HG02970 (cell line): ENCODE measurements around the gene CLIP2.
"Not testable (repeated sequence)": the region's sequence is repeated elsewhere in the genome, so short reads cannot be mapped to it uniquely, and the experiment has no call there.

ENCODE experiments used
- ATAC-seq: cut with Tn5 transposase; IDR thresholded peaks from one replicate; pipeline ENCODE4 v1.9.1; 2021; ENCODE audit warnings: mild to moderate bottlenecking, moderate library complexity, moderate number of reproducible peaks; ENCODE audit not compliant: unreplicated experiment, low FRiP score

The CLIP2 gene

DNA sequence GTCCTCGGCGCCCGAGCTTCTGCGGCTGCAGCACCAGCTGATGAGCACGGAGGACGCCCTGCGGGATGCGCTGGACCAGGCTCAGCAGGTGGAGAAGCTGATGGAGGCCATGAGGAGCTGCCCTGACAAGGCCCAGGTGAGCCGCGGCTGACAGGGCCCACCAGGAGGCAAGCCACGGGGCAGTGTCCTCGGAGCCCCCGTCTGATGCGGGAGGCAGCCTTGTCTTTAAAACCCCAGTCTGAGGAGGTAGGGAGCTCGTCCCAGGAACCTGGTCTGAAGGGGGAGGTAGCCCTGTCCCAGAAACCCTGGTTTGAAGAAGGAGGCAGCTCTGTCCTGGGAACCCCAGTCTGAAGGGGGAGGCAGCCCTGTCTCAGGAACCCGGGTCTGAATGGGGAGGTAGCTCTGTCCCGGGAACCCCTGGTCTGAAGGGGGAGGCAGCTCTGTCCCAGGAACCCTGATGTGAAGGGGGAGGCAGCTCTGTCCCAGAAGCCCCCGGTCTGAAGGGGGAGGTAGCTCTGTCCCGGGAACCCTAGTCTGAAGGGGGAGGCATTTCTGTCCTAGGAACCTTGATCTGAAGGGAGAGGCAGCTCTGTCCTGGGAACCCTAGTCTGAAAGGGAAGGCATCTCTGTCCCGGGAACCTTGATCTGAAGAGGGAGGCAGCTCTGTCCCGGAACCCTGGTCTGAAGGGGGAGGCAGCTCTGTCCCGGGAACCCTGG, 111.4 kb downstream of the CLIP2 start:
- no peak for ATAC-seq

DNA sequence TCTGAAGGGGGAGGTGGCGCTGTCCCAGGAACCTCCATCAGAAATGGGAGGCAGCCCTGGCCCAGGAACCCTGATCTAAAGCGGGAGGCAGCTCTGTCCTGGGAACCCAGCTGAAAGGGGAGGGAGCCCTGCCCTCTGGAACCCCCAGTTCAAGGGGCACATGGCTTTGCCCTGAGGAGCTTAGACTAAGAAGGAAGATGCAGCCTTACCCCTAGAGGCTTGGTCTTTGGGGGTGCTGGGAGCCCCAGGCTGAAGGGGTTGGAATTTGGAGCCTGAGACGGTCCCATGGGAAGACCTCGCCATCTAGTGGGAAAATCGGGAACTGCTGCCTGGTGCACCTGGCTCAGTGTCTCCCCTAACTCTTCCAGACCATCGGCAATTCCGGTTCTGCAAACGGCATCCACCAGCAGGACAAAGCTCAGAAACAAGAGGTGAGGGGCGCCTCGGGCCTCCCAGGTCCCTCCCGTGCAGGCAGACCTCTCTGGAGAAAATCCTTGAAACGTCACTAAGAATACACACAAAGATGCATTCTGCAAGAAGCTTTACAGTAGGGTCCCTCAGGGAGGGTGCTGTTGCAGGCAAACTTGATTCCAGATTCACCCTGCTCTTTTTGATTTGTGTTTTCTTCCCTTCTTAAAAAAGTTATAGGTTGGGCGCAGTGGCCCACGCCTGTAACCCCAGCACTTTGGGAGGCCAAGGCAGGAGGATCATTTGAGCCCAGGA, 112.1 kb downstream of the CLIP2 start:
- ATAC-seq, result no peak

DNA sequence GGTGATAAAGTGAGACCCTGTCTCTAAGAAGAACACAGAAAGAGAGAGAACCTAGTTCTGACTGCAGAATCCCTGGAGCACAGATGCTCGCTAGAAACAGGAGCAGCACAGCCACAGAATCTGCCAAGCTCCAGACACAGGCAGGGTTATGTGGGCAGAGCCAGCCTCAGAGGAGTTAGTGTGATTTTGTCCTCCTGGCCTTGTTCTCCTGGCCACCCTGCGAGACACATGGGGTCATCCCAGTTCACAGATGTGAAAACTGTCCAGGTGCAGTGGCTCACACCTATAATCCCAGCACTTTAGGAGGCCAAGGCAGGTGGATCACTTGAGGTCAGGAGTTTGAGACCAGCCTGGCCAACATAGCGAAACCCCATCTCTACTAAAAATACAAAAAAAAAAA, 113.5 kb downstream of the CLIP2 start:
- not testable (repeated sequence) for ATAC-seq

DNA sequence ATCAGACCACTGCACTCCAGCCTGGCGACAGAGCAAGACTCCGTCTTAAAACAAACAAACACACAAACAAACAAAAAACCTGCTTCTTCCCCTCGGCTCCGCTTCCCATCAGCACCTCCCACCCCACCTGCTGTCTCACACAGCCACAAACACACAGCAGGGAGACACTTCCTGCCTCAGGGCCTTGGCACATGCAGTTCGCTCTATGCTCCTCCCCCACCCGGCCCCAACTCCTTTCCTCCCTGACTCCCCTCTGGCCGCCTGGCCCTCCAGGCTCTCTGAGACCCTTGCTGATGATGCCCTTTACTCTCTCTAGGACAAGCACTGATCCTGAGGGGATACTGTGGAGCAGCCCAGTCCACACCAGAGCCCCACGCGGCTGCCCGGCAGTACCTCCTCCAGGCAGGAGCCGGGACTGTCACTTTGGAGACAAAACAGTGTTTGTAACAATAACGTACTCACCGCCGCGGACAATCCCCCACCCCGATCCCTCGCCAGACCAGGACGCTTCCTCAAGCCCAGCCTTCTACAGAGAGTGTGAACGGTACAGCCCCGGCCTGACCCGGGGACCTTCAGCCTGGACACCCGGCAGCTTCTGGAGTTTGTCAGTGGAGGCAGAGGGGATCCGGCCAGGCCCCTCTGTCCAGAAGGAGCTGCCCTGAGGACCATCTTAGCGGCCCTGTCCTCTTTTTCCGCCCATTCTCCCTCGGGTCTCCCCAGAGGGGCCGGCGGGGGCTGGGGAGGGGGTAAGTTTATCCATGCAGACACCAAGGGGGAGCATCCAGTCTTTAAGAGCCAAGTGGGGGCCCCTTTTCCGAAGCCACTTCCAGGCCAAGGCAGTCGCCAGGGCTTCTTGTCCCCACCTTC, 114.5 kb downstream of the CLIP2 start:
- ATAC-seq, result no peak

DNA sequence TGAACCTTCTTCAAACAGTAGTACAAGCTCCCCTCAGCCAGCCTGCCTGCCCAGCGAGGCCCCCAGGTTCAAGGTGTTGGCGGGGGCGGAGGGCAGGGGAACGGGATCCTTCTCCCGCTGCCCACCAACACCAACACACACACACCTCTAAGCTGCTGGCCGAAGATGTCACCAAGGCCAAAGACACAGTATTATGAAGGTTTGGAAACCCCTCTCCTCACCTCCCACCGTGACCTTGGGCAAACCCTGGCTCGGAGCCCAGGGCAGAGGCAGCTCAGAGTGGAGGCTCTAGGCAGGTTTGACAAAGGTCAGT, 115.1 kb downstream of the CLIP2 start:
- ATAC-seq, result no peak

DNA sequence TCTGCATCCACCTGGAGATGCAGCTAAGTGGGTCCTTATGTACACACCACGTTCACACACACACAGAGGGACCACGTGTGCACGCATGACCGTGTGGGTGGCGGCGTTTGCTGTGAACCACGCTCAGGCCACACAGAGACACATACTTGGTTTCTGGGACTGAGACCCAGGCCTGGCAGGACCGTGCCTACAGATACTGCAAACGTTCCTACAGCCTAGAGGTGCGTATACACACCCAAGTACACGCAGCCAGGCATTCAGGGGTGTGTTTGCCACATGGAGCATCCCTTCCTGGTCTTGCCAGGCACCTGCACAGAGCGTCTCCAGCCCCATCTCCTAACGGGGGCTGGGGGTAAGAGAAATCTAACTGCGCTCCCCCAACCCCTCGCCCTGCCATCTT, 115.5 kb downstream of the CLIP2 start:
- ATAC-seq, result no peak

DNA sequence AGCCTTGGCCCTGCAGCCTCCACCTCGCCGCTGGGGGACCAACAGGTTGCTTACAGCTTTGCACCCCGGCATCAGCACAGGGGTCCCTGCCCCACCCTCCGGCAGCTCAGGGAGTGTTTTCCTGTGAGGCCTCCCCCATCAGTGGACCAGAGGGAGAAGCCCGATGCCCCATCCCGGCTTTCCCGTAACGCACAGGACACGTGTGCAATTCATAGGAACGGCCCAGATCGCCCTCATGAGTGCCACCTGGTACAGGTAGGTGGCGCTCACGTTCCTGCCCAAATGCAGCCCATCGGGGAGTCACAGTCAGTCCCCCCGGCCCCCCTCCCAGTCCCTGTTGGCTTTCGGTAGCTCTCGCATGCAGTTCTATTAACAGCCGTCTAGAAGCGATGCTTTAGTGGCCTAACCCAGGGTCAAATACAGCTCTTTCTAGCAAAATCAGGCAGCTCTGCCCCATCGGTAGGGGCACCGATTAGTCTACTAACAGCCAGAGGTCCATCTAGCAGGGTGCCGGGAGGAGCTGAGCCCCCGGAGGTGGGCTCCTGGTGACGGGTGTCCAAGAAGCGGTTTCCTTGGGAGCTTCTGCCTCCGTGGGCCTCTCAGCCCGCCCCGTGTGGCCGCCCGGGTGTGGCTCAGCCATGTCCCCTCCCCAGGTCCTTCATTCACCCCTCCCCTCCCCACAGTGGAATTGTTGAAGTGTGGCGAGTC, 116.1 kb downstream of the CLIP2 start:
- ATAC-seq, result no peak

DNA sequence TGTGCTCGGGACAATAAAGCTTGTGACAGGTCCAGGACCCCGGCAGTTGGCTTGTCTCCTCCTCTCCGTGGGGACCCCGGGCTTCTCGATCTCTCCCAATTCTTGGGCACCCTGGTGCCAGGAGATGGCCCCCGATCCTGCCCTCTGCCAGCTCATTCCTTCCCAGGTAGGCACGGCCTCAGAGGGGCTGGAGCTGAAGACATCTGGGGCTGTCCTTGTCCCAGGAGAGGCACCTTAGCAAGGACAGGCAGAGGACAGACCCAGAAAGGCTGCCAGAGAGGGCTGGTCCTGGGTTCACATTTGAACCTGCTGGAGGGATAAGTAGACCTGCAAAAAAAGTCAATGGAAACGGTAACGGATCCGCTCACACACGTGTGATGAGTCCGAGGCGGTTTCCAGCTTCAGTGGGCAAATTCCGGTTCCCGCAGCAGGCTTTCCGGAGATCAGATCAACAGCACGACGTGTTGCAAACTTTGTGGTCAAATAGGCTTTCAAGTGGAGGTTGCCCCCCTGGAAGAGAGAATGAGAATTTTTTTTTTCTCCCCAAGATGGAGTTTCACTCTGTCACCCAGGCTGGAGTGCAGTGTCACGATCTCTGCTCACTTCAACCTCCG, 116.8 kb downstream of the CLIP2 start:
- ATAC-seq, result no peak

DNA sequence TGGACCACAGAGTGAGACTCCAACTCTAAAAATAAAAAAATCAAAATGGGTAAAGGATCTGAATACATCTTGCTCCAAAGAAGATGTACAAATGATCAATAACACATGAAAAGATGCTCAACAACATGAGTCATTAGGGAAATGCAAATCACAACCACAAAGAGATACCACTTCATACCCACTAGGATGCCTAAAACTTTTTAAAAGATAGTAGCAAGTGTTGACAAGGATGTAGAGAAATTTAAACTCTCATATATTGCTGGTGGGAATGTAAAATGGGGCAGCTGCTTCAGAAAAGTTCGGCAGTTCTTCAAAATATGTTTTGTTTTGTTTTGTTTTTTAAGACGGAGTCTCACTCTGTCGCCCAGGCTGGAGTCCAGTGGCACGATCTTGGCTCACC, 118.8 kb downstream of the CLIP2 start:
- no peak for ATAC-seq

DNA sequence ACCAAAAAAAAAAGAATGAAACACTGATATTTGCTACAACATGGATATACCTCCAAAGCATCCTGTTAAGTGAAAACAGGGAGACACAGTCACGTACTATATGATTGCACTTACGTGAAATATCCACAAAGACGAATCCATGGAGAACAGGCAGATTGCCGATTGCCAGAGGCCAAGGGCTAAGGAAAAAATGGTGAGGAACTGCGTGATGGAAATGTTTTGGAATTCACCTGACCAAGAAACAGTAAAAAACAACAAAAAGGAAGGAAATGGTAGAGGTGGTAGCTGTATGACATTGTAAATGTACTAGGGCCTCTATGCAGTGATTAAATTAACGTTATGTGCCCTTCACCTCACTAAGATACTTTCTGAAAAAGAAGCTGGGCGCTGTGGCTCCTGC, 120.4 kb downstream of the CLIP2 start:
- no peak for ATAC-seq

DNA sequence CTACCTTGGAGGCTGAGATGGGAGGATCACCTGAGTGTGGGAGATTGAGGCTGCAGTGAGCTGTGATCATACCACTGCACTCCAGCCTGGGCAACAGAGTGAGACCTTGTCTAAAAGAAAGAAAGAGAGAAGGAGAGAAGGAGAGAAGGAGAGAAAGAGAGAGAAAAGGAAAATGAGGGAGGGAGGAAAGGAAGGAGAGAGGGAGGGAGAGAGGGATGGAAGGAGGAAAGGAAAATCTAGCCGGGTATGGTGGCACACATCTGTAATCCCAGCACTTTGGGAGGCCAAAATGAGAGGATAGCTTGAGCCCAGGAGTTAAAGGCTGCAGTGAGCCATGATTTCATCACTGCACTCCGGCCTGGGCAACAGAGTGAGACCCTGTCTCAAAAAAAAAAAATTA, 121.6 kb downstream of the CLIP2 start:
- no peak for ATAC-seq

DNA sequence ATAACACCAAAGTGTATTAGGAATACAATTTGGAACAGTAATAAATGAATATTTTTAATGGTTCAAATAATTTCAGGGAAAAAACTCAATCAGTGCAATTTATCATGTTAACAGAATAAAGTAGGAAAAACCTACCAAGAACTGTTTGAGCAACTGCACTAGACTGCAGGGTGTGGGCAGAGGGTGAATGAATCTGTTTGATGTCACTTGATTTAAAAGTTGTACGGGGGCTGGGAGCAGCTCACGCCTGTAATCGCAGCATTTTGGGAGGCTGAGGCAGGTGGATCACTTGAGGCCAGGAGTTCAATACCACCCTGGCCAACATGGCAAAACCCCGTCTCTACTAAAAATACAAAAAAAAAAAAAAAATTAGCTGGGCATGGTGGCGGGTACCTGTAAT, 122.4 kb downstream of the CLIP2 start:
- ATAC-seq, result not testable (repeated sequence)

DNA sequence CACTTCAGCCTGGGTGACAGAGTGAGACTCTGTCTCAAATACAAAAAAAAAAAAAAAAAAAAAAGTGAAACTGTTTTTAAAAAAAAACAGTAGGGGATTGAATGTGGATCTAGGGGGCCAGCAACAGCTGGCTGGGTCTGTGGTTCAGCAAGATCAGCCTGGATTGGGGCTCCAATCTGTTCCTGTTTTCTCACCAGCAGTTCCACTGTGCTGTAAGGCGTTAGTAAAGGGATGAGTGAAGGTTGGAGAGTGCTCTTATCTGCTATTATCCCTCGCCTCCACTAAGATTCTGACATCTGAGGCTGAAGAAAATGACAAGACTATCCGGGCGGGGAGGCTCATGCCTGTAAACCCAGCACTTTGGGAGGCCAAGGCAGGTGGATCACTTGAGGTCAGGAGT, 122.8 kb downstream of the CLIP2 start:
- no peak for ATAC-seq

DNA sequence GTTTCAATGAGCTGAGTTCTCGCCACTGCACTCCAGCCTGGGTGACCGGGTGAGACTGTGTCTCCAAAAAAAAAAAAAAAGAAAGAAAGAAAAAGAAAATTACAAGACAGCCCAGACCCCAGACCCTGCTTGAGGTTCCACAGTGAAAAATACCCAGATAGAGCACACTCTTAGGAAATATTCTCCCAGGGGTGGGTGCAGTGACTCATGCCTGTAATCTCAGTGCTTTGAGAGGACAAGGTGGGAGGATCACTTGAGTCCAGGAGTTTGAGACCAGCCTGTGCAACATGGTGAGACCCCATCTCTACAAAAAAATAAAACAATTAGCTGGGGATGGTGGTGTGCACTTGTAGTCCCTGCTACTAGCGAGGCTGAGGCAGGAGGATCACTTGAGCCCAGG, 123.4 kb downstream of the CLIP2 start:
- ATAC-seq, result no peak

DNA sequence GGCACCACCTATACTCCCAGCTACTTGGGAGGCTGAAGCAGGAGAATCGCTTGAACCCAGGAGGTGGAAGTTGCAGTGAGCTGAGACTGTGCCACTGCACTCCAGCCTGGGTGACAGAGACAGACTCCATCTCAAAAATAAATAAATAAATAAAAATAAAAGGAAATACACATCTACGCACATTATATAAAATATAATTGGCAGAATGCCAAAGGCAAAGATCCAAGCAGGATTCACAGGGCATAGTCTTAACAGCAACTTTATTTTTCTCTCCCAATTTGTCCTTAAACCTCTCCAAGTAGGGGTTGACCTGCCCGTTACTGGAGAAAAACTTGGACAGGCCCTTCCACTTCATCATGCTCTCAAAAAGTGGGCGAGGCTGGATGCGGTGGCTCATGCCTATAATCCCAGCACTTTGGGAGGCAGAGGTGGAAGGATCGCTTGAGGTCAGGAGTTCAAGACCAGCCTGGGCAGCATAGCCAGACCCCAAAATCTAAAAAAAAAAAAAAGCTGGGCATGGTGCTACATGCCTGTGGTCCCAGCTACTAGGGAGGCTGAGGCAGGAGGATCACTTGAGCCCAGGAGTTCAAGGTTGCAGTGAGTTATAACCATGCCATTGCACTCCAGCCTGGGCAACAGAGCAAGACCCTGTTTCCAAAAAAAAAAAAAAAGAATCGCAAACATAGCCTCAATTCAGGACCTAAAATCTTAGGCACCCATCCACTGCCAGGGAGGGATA, 125.6 kb downstream of the CLIP2 start:
- ATAC-seq, result not testable (repeated sequence)

DNA sequence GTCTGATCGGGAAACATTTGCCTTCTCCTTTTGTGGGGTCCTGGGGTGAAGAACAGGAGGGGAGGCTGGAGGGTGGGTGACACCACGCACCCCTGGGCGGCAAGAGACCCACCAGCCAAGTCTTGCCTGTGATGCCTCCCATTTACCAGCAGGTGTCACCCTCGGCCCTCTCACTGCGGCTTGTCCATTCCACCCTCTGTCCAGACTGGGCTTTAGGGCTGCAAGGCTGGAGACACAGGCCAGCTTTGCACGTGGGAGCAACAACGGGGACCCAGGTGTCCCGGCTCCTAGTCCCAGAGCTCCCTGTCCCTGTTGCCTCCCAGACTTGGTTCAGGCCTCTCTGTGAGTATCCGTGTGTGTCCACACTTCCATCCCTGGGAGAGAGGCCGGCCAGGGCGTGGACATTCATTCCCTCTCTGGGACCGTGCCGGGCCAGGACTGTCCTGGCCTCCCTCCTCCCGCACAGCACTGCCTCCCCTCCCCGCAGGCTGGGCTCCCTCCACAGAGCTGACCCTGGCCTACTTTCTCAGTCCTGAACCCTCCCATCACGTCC, 128.3 kb downstream of the CLIP2 start:
- ATAC-seq, result no peak

DNA sequence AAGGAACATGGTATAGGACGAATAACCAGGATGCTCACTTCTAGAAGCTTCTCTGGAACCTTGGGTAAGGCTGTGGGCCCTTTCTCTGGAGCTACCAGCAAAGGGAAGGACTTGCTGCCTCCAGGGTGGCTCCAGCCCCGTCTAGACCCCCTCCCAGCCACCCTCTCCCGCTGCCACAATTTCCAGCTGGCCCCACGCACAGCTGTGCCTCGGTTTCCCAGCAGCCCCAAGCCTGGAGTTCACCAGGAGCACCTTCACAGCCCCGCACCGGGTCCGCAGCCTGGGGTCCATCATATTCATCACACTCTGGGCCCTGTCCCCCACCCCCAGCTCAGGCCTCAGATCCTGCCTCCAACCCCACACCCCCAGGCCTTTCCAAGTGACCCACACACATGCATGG, 128.9 kb downstream of the CLIP2 start:
- ATAC-seq, result no peak

DNA sequence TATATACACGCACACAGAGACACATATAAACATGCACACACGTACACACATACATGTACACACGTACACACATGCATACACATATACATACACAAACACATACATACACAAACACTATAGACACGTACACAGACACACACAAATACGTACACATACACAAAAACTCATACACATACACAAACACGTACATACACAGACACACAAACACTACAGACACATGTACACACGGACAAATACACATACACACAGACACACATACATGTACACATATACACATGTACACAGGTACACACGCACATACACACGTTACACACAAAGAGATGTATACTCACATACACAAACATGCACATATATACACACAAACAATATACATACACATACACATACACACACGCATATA, 129.3 kb downstream of the CLIP2 start:
- no peak for ATAC-seq

DNA sequence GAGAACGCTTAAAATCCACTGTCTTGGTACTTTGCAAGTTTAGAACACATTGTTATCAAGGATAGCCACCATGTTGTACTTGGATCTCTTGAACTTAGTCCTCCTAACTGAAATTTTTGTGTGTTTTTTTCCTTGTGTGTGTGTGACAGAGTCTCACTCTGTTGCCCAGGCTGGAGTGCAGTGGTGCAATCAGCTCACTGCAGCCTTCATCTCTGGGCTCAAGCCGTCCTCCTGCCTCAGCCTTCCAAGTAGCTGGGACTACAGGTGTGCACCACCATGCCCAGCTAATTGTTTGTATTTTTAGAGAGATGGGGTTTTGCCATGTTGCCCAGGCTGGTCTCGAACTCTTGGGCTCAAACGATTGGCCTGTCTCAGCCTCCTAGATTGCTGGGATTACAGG, 130.0 kb downstream of the CLIP2 start:
- ATAC-seq, result not testable (repeated sequence)
